Muscle of leg (tissue), 11 donors: ENCODE results near the gene MYRIP. TPM values are rescaled to one million over a fixed set of nuclear protein-coding genes. Genes with fewer than 3 reads are reported as not detected.
"Not testable (repeated sequence)": the region's sequence is repeated elsewhere in the genome, so short reads cannot be mapped to it uniquely, and the experiment has no call there.

ENCODE experiments used
- DNase-seq: peaks from one replicate; pipeline ENCODE4 v3.0.0; 2013
- H3K27ac ChIP-seq: one replicate; pipeline ENCODE4 v1.5.1; 2013; ENCODE audit warnings: mild to moderate bottlenecking, low read length, control low read depth
- H3K27me3 ChIP-seq: one replicate; pipeline ENCODE4 v1.6.1; 2013; ENCODE audit warnings: low read length; ENCODE audit not compliant: control insufficient read depth, insufficient read depth
- H3K36me3 ChIP-seq: one replicate; pipeline ENCODE4 v1.6.1; 2013; ENCODE audit warnings: low read length; ENCODE audit not compliant: control insufficient read depth, insufficient read depth
- H3K4me1 ChIP-seq: one replicate; pipeline ENCODE4 v1.6.1; 2013; ENCODE audit warnings: low read length; ENCODE audit not compliant: control insufficient read depth, insufficient read depth
- H3K4me3 ChIP-seq: one replicate; pipeline ENCODE4 v1.5.1; 2013; ENCODE audit warnings: low read length, control low read depth
- H3K9me3 ChIP-seq: replicated peaks from 2 replicates; pipeline ENCODE4 v1.6.1; 2013; ENCODE audit warnings: low read depth, low read length; ENCODE audit not compliant: control insufficient read depth
- WGBS: methylation state at CpG from one replicate; pipeline ENCODE4 v1.1.5; 2013; ENCODE audit warnings: missing lambda C conversion rate; ENCODE audit not compliant: insufficient coverage; 5-methylcytosine and 5-hydroxymethylcytosine counted together
- polyA plus RNA-seq, 8 donors: library from polyadenylated mRNA; unstranded; fragments of 120-200 nt; gene quantifications; one replicate each; pipeline versions ENCODE4 v1.2.1 to v1.2.3, GENCODE V29; 2013; ENCODE audit warnings: inconsistent platforms in 1 of 8, low replicate concordance in 1 of 8; ENCODE audit not compliant: insufficient read length in 8 of 8, insufficient read depth in 1 of 8
- total RNA-seq: library from RNA; stranded (reverse); fragments of 120-200 nt; gene quantifications from one replicate; pipeline ENCODE4 v1.2.4, GENCODE V29; 2013

MYRIP gene
- total and polyA plus RNA-seq, 9 donors, result 0.43 to 1.3 (median 0.75) TPM

- WGBS, result no CpG with 5 or more reads among the region's 1 CpG
- no peaks in the 10 kb centered on the region for H3K4me1 ChIP-seq
- DNase-seq, result no peak
Observed at GRCh38 chr3:39781025-39781424, 28.4 kb upstream of the MYRIP start.

GRCh38 chr3:39781632-39782031 is 27.8 kb upstream of the MYRIP start:
- no peak for DNase-seq
- Histone ChIP-seq H3K36me3 (no peaks in the 10 kb centered on the region), H3K9me3 (no peaks in the 10 kb centered on the region), H3K27ac (no peak overlapping the region), H3K4me1 (no peaks in the 10 kb centered on the region), H3K4me3 (no peak overlapping the region), H3K27me3 (no peaks in the 10 kb centered on the region)
- 95% methylated on average over 2 of the region's 3 CpGs for WGBS

More at GRCh38 chr3:39781025-39781424, 28.4 kb upstream of the MYRIP start:
- Histone ChIP-seq H3K27ac (no peak overlapping the region), H3K4me3 (no peak overlapping the region), H3K9me3 (no peaks in the 10 kb centered on the region), H3K36me3 (no peaks in the 10 kb centered on the region), H3K27me3 (no peaks in the 10 kb centered on the region)

GRCh38 chr3:39783680-39784079 is 25.7 kb upstream of the MYRIP start:
- Histone ChIP-seq H3K4me1 (no peaks in the 10 kb centered on the region), H3K36me3 (no peaks in the 10 kb centered on the region), H3K27ac (no peak overlapping the region), H3K27me3 (no peaks in the 10 kb centered on the region), H3K9me3 (no peaks in the 10 kb centered on the region), H3K4me3 (no peak overlapping the region)
- peak; percentile 76 for DNase-seq
- 16% methylated on average over 4 of the region's 4 CpGs for WGBS

DNA sequence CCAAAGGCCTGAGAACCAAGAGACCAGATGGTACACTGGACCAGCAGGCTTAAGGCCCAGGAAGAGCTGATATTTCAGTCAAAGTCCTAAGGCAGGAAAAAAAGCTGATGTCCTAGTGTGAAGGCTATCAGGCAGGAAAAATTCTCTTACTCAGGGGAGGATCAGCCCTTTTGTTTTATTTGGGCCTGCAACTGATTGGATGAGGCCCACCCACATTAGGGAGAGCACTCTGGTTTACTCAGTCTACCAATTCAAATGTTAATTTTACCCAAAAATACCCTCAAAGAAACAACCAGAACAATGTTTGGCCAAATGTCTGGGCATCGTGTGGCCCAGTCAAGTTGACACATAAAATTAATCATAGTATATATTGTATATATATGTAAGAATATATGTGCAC is 24.5 kb upstream of the MYRIP start:
- no peak overlapping the region for H3K4me3 ChIP-seq
- H3K27me3 ChIP-seq, result no peaks in the 10 kb centered on the region
- DNase-seq, result no peak
- no CpG with 5 or more reads among the region's 1 CpG for WGBS
- H3K9me3 ChIP-seq, result no peaks in the 10 kb centered on the region
- H3K36me3 ChIP-seq, result no peaks in the 10 kb centered on the region
- no peaks in the 10 kb centered on the region for H3K4me1 ChIP-seq
- no peak overlapping the region for H3K27ac ChIP-seq

DNA sequence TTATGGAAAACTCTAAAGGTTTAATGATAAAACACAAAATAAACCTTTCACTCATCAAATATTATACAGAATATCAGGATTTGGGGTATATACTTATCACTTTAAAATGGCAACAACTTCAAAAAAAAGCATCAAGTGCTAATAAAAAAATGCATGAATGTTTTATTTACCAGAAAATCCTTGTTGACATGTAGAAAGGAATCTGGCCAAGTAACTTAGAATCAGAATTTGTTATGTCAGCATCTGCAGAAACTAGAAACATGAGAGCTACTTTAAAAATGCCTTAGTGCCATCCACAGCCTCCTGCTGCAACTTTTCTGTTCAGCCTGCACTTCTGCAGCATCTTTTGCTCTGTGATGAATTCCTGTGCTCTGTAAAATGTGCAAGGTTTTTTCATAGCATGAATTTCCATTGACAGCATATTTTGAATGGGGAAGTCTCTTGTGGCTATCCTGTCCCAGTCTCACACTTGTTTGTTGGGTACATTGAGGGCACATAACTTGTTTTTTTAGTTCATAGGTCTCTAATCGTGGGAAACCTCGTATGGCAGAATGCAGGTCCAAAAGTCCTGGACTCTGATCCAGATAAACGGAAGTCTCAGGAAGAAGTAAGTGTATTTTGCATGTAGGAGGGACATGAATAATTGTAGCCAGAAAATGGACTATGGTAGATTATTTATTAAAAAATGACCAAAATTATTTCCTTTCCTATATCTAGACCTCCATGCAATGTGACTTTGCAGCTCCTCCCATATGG is 21.1 kb upstream of the MYRIP start:
- no peak for DNase-seq
- Histone ChIP-seq H3K4me3 (no peak overlapping the region), H3K27ac (no peak overlapping the region), H3K27me3 (no peaks in the 10 kb centered on the region), H3K36me3 (no peaks in the 10 kb centered on the region), H3K4me1 (no peaks in the 10 kb centered on the region), H3K9me3 (no peaks in the 10 kb centered on the region)
- 67% methylated on average over 2 of the region's 3 CpGs for WGBS

GRCh38 chr3:39791603-39792002 is 17.8 kb upstream of the MYRIP start:
- DNase-seq, result no peak
- no peaks in the 10 kb centered on the region for H3K4me1 ChIP-seq
- WGBS, result no CpG with 5 or more reads among the region's 3 CpGs
- H3K27me3 ChIP-seq, result no peaks in the 10 kb centered on the region
- no peak overlapping the region for H3K27ac ChIP-seq
- H3K9me3 ChIP-seq, result no peaks in the 10 kb centered on the region
- H3K4me3 ChIP-seq, result no peak overlapping the region
- H3K36me3 ChIP-seq, result no peaks in the 10 kb centered on the region

DNA sequence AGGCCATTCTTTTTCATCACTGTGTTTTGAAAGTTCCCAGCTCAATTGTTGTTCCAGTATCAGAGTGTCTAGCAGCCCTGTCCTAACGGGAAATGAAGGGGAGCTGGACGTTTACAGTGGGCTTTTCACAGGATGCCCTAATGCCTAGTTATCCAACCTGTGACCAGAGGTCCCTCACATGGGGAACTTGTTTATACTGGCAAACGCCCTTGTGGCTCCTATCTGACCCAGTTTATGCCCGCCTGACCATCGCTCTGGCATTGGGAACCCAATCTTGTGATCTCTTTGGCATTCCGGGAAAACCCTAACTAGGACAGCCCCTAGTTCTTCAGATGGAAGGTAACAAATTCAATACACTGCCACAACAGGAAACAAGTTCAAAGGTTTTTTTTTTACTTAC is 14.5 kb upstream of the MYRIP start:
- 75% methylated on average over 6 of the region's 6 CpGs for WGBS

DNA sequence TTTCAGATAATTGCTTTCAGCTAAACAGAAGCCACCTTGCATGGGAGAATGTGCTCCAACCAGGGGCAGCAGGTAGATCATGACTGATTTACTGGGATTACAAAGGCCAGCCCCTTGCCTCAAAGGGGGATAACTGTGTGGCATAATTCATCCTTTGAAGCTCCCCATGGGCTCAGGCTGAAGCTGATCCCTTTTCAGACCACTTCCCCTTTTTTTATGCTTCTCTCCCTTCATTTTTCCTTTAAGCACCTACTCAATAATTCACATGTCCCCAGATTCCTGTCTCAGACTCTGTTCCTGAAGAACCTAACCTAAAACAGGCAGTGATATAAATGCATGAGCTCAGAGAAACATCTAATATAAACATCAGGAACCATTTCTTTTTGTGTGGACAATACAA is 8.2 kb upstream of the MYRIP start:
- DNase-seq, result no peak
- H3K27me3 ChIP-seq, result no peaks in the 10 kb centered on the region
- no peak overlapping the region for H3K27ac ChIP-seq
- no peak overlapping the region for H3K4me3 ChIP-seq
- no peaks in the 10 kb centered on the region for H3K9me3 ChIP-seq
- no peaks in the 10 kb centered on the region for H3K4me1 ChIP-seq
- H3K36me3 ChIP-seq, result no peaks in the 10 kb centered on the region

More for the DNA sequence above, 14.5 kb upstream of the MYRIP start:
- H3K4me1 ChIP-seq, result no peaks in the 10 kb centered on the region
- no peak for DNase-seq
- no peak overlapping the region for H3K27ac ChIP-seq
- H3K9me3 ChIP-seq, result no peaks in the 10 kb centered on the region
- no peaks in the 10 kb centered on the region for H3K27me3 ChIP-seq
- no peaks in the 10 kb centered on the region for H3K36me3 ChIP-seq
- H3K4me3 ChIP-seq, result no peak overlapping the region

- DNase-seq, H3K27ac ChIP-seq, H3K27me3 ChIP-seq, H3K36me3 ChIP-seq, H3K9me3 ChIP-seq, H3K4me1 ChIP-seq, H3K4me3 ChIP-seq: not testable (repeated sequence)
- no CpG with 5 or more reads among the region's 3 CpGs for WGBS
Observed at GRCh38 chr3:39802486-39802885, 6.9 kb upstream of the MYRIP start.

- Histone ChIP-seq H3K27ac (no peak overlapping the region), H3K4me1 (peaks cover 6% of the 10 kb centered on the region), H3K27me3 (peaks cover 12% of the 10 kb centered on the region), H3K9me3 (no peaks in the 10 kb centered on the region), H3K4me3 (no peak overlapping the region), H3K36me3 (no peaks in the 10 kb centered on the region)
- WGBS, result 79% methylated on average over 2 of the region's 2 CpGs
- DNase-seq, result no peak
Observed at GRCh38 chr3:39803956-39804355, 5.5 kb upstream of the MYRIP start.

GRCh38 chr3:39804951-39805350 is 4.5 kb upstream of the MYRIP start:
- Histone ChIP-seq H3K27ac (no peak overlapping the region), H3K4me3 (no peak overlapping the region), H3K9me3 (no peaks in the 10 kb centered on the region), H3K4me1 (peaks cover 12% of the 10 kb centered on the region), H3K27me3 (peaks cover 18% of the 10 kb centered on the region), H3K36me3 (no peaks in the 10 kb centered on the region)
- no peak for DNase-seq
- WGBS, result 93% methylated on average over 3 of the region's 3 CpGs
